GDM1 (cell line): Measurements from ENCODE around the gene SLC38A4.

Source experiments
- DNase-seq: peaks from one replicate; lab custom pipeline; 2025; lab: John Stamatoyannopoulos, UW

SLC38A4 gene

GRCh38 chr12:46811185-46811584, 14.6 kb downstream of the SLC38A4 start:
- DNase-seq = no peak

DNA sequence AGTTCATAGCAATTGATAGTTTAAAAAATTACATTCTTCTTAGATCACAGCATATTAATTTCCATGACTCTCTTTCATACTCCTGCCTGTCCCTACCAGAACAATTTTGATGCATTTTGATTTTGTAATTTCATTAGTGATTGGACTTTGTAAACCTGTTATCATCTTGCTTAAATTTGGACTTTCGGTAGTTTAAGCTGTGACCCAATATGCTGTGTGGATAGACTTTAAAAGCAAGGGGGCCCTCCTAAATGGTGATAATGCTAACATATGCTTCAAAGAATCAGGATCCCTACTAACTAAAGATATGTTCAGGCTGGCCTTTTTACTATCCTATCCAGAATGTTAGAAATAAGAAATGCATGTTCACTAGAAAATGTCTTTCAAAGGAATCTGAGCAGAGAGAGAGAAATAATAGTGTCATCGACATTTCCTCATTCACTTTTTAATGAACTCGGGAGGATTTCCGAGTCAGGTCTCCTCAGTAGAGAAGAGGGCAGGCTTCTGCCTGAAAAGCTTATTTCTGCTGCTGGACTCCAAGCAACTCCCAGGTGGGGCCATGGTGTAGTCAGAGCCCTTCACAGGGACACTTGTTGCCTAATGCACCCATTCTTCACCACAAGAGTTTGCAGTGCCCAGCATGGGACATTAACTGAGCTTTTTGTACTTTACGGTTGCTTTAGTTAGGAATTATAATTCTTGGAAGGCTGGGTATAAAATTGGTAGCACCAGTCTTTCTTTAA, 16.7 kb downstream of the SLC38A4 start:
- DNase-seq = no peak

DNA sequence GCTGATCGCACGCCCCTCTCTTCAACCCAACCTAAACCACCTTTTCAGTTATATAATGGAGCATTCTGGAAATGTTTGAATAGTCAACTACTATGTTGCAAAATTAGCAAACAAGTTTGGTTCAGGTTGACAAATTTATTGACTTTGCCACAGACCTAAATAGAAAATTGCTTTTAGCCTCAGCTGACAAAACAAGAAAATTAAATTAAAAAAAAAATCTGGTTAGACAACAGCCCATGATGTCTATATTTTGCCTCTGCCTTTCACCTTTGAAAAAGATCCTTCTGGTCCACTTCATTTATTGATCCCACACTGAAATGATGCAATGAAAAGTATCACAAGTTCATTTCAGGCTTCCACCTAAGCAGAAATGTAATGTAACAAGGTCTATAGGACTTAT, 17.5 kb downstream of the SLC38A4 start:
- DNase-seq = no peak

DNA sequence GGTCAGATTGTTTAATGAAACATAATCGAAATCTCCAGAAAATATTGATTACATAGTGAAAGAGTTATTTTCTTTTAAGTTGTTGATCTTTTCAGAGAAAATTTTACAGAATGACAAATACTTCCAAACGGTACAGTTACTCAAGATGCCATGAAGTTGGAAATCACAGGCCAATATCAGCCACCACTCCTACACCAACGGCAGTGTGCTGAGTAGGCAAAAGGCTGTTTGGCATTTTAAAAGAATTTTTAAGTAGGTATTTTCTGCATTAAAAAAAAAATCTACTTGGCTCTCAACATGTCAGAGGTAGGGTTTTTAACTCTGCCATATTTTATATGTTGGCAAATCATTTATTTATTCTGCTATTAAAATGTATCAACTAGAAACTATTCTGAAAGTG, 21.7 kb downstream of the SLC38A4 start:
- DNase-seq = no peak

DNA sequence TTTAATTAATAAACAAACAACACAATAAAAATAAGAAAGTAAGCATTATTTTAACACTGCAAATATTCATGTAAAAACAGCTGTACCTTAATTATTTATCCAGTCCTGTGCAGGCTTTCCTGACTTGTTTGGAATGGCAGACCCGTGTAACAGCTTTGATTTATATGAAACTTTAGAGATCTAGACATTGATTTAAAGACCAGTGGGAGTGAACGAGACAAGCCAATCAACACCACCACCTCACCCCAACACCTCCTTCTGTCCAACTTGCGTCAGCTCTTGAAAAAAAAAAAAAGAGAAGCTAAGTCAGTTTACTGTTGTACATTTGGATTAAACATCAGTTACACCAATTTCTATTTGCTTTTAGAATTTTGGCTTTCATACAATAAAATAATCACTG, 22.3 kb downstream of the SLC38A4 start:
- DNase-seq = no peak

- no peak for DNase-seq
These were observed 24.5 kb downstream of the SLC38A4 start for GRCh38 chr12:46801293-46801692.

DNA sequence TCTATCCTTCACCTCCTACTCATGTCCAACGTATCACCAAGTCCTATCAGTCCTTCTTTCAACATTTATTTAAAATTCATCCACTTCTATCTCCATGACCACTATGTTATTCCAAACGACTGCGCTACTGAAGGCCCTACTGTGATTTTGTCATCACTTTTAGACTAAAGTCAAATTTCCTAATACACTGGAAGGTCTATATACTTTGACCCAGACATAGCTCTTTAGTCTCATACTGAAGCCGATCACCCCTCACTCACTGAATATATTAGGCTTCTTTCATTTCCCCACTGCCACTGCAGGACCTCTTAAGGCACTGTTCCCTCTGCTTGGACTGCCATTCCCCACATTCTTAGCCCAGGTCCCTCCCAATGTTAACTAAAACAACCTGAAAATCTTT, 25.6 kb downstream of the SLC38A4 start:
- DNase-seq = no peak

GRCh38 chr12:46798648-46799047, 27.1 kb downstream of the SLC38A4 start:
- DNase-seq = no peak

- DNase-seq = no peak
These were observed 27.7 kb downstream of the SLC38A4 start for GRCh38 chr12:46798056-46798455.

- no peak for DNase-seq
These were observed 29.8 kb downstream of the SLC38A4 start for GRCh38 chr12:46795988-46796387.

DNA sequence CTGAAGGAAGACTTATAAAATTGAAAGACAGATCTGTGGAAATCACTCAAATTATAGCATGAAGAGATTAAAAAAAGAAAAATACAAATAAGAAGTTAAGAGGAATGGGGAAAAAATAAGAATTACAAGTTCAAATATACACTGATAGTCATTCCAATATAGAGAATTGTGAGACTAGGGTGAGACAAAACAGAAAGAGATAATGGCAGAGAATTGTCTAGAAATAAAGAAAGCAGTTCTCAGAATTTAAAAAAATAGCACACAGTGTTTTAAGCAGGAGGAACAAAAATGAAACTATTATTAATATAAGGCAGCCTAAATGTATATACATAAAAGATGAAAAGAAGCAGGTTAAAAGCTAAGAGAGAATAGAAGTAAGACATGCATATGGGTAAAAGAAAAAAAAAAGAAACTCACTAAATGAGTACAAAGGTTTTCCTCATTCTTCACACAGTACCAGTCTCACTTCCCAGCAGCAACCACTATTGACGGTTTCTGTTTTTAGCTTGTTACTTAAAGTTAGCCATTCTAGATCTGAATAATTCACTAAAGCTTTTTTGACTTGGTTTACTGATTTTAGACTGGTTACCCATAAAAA, 31.1 kb downstream of the SLC38A4 start:
- DNase-seq = no peak

DNA sequence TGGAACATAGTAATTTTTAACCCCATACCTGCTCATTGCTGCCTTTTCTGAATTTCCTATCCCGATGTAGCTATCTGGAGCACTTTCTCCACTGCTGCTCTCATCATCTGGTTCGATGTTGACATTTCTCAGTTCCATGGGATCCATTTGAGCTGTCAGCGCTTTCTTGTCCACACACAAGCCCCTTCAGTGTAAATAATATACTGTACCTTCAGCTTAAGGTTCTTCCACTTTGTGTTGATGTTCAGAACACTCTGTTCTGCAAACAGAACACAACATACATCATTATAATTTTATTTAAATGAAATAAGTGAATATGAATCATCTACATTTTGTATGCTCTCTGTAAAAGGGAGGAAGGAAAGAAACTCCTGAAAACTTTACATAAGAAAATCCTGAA, 32.9 kb downstream of the SLC38A4 start:
- no peak for DNase-seq

DNA sequence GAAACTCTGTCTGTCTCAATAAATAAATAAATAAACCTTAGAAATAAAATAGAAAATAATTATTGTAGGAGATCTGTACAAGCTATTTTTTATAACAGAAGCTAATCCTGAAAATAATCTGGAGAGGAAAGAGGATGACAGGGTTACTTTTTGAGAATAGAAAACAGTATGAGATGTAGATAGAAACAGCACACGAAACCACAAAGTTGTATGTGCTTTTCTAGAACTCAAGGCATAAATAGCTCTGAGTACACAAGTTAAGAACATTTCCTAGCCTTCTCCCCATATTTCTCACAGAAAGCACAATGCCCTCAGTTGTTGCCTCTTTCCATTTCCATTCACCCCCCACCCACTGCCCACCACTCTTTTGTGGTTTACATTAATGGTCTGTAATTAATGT, 35.7 kb downstream of the SLC38A4 start:
- DNase-seq = no peak

- no peak for DNase-seq
These were observed 37.5 kb downstream of the SLC38A4 start for GRCh38 chr12:46788072-46788887.

DNA sequence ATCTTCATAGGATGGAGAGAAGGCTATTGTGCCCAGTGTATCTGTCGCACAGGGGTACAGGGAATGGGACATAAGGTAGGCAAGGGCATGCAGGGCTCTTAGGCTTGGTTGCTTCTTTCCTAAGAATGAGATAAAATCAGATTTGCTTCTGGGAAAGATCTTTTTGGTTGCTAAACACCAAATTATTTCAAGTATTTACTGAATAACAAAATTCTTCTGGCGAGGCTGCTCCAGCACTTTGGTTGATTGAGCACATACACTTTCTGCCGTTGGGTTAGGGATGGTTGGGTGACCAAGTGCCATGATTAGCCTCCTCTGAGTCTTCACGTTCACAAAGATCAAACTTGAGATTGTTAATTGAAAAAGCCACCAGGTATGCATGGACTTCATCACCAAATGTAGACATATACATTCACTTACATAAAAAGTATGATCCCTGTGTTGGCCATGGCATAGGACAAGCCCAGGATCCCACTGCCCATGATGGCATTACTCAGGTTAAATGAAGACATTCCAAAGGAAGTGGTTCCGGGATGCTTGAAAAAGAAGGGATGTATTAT, 38.2 kb downstream of the SLC38A4 start:
- DNase-seq = no peak

- DNase-seq = no peak
These were observed 39.0 kb downstream of the SLC38A4 start for GRCh38 chr12:46786774-46787173.

DNA sequence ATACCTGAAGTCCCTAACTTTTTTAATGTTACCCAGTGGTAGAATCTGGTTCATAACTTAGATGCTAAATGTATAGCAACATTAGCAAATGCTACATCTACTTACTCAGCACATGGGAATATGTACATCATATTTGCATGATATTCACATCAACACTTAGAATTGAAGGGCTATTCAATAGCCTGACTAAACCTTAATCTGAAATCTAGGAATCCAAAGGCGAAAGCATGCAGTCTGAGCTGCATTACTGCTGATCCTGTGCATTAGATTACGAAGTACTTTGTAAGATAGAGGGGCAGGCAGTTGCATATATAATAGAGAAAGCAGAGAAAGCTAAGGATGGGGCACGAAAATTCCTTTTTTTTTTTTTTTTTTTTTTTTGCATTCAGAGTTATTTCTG, 40.4 kb downstream of the SLC38A4 start:
- no peak for DNase-seq

DNA sequence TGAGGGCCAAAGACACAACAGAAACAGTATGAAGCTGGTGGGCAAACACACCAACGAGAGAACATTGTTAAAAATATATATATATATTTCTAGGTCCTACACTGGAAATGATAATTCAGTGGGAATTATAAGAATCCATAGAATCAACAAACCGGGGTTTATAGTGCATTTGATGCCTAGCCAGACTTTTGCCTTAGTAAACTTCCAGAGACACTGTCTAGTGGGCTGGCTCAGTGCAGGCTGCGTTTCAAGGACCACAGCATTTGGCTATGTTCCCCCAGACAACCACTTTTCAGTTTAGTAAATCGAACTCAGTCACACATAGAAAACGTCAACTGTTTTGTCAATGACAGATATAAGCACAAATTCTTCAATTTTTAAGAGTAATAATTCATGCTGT, 41.9 kb downstream of the SLC38A4 start:
- DNase-seq = no peak

GRCh38 chr12:46779879-46780278, 45.9 kb downstream of the SLC38A4 start:
- DNase-seq = no peak

DNA sequence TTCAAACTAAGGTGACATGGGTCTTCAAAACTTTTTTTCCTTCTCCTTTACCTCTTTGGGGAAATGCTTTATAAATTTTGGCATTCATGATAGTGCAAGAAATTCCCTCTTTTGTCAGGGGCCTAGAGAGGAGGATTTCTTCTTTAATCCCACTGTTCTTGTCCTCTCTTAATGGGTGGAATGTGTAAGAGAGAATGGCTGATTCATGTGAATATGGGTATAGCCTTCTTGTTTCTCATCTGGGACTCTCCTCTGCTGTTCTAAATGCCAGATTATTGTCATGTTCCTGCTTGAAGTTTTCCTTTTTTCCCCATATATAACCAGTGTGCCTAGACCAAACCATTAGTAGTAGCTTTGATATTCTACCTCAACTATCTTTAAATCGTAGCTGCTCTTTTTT, 46.7 kb downstream of the SLC38A4 start:
- DNase-seq = no peak

GRCh38 chr12:46778415-46778814, 47.4 kb downstream of the SLC38A4 start:
- no peak for DNase-seq

DNA sequence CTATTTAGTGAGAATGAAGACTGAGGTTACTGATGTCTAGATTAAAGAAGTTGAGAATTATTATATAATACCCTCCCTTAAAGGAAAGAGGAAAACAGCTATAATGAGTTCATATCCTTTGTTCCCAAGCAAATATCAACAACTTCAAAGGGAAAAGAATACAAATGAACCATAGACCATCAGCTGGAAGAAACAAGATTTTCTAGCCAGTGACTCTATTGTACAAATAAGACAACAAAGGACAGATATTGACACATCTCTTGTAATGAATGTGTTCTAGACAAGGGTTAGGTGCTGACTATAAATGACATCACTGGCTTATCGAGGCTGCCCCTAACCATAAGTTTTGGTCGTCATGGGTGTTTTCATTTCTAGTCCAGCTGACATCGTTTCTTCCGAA, 48.2 kb downstream of the SLC38A4 start:
- no peak for DNase-seq

DNA sequence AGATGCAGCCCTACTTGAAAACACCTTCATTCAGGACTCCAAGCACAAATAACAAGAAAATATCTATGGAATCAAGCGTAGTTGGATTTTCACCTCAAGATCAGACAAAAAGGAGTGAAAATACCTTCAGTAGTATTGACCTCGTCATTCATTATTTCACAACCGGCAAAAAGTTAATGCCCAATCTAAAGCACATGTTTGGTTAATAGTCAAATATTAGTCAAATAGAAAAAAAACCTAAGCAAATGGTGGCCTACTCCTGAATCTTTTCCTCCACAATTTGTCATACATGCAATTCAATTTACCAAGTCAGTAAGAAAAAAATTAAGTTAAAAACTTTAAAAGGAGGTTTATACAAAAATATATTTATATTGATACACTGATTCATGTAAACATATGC, 50.0 kb downstream of the SLC38A4 start:
- no peak for DNase-seq
